ENCODE data around the gene VPS8.

- TF ChIP-seq ZNF341 (tag by site-specific recombination; IDR thresholded peaks at IDR 0.05; ENCODE audit: low read depth), result no peak
- no peak for TF ChIP-seq ZFP37 (tag by site-specific recombination; IDR thresholded peaks at IDR 0.05)
- no peak for TF ChIP-seq CTCF (tag by site-specific recombination; IDR thresholded peaks at IDR 0.05)
- TF ChIP-seq, protein P1, sequence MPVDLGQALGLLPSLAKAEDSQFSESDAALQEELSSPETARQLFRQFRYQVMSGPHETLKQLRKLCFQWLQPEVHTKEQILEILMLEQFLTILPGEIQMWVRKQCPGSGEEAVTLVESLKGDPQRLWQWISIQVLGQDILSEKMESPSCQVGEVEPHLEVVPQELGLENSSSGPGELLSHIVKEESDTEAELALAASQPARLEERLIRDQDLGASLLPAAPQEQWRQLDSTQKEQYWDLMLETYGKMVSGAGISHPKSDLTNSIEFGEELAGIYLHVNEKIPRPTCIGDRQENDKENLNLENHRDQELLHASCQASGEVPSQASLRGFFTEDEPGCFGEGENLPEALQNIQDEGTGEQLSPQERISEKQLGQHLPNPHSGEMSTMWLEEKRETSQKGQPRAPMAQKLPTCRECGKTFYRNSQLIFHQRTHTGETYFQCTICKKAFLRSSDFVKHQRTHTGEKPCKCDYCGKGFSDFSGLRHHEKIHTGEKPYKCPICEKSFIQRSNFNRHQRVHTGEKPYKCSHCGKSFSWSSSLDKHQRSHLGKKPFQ (tag by site-specific recombination; IDR thresholded peaks at IDR 0.05), result no peak
- no peak for TF ChIP-seq ZNF768 (tag by site-specific recombination; IDR thresholded peaks at IDR 0.05)
- no peak for TF ChIP-seq ZNF585B (tag by site-specific recombination; IDR thresholded peaks at IDR 0.05)
- TF ChIP-seq MEIS1 (CRISPR knock-in tag; IDR thresholded peaks at IDR 0.05; ENCODE audit: borderline replicate concordance), result no peak
- TF ChIP-seq ZNF791 (tag by site-specific recombination; IDR thresholded peaks at IDR 0.05), result no peak
- TF ChIP-seq SETDB1 (IDR thresholded peaks at IDR 0.05; ENCODE audit: insufficient read length, low read length), result no peak
- TF ChIP-seq ZNF513 (tag by site-specific recombination; IDR thresholded peaks at IDR 0.05), result no peak
- no peak for TF ChIP-seq ZNF211 (tag by site-specific recombination; IDR thresholded peaks at IDR 0.05; ENCODE audit: low read depth)
Observed at GRCh38 chr3:184798120-184798519, 13.8 kb upstream of the VPS8 start.

Measured in HEK293 (cell line).